ENCODE measurements around the gene FAM107B. TPM values are rescaled to one million over a fixed set of nuclear protein-coding genes. Genes with fewer than 3 reads are reported as not detected.

FAM107B gene
- total RNA-seq, 1 experiment from 2014 or later: 61.6 TPM

DNA sequence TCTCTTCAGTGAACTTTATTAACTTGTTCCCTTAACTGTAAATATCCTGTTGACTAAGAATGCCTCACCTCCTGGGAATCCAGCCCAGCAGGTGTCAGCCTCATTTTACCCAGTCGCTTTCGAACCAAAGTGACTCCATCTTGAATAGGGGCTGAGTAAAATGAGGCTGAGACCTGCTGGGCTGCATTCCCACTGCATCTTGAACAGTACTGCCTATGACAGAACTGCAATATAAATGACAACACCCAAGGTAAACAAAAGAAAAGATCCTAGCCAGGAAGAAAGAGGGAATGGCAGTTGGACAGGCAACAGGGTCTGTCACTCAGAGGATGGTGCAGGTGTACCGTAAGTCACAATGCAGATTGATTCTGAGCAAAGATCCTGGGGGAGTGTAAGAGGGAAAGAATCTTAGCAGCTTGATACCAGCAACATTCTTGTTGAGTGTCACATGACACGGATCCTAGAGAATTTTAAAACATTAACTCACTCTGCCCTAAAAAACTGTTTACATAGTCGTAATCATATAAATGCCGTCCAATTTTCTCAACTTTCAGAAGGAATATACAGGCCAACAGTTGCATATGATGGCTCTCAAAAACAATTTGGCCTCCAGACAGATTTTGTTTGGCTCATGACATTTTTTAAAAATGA is 4.4 kb upstream of the FAM107B start:
- DNase-seq (ENCODE audit: low spot score): no peak
- Histone ChIP-seq H3K4me3 (ENCODE audit: low read depth, low read length, poor library complexity, severe bottlenecking) (no peak overlapping the region), H3K9me3 (ENCODE audit: low read depth, low read length, poor library complexity, severe bottlenecking) (no peaks in the 10 kb centered on the region), H3K36me3 (ENCODE audit: insufficient read depth, low read length, poor library complexity, severe bottlenecking) (no peaks in the 10 kb centered on the region), H3K27ac (ENCODE audit: low read depth, low read length, poor library complexity, severe bottlenecking) (no peak overlapping the region), H3K27me3 (replicated peaks; ENCODE audit: insufficient read depth, low read depth, low read length, poor library complexity) (no peaks in the 10 kb centered on the region), H3K4me1 (ENCODE audit: insufficient read depth, low read length, poor library complexity, severe bottlenecking) (no peaks in the 10 kb centered on the region)
- BruUV-seq (replicated peaks): no TSS peak
- CTCF ChIA-PET: no interaction called here
- POLR2A ChIA-PET (ENCODE audit: low non-redundant PET): no interaction called here
- intact Hi-C loops (cut with micrococcal nuclease; ENCODE audit: unreplicated experiment): no loop called here
- TF ChIP-seq EZH2 (IDR thresholded peaks at IDR 0.05; ENCODE audit: borderline replicate concordance, low read depth, low read length, poor library complexity, severe bottlenecking) (no peak), CTCF (conservative IDR thresholded peaks at IDR 0.05; ENCODE audit: low read depth, low read length) (no peak)

- no peaks in the 10 kb centered on the region for H3K4me1 ChIP-seq (ENCODE audit: insufficient read depth, low read length, poor library complexity, severe bottlenecking)
- peaks cover 3% of the 10 kb centered on the region for H3K27me3 ChIP-seq (replicated peaks; ENCODE audit: insufficient read depth, low read depth, low read length, poor library complexity)
- no peak for DNase-seq (ENCODE audit: low spot score)
- intact Hi-C loops (cut with micrococcal nuclease; ENCODE audit: unreplicated experiment): no loop called here
- ChIA-PET CTCF (no interaction called here), POLR2A (ENCODE audit: low non-redundant PET) (no interaction called here)
- H3K9me3 ChIP-seq (ENCODE audit: low read depth, low read length, poor library complexity, severe bottlenecking): no peaks in the 10 kb centered on the region
- no peak overlapping the region for H3K4me3 ChIP-seq (ENCODE audit: low read depth, low read length, poor library complexity, severe bottlenecking)
- H3K27ac ChIP-seq (ENCODE audit: low read depth, low read length, poor library complexity, severe bottlenecking): no peak overlapping the region
- H3K36me3 ChIP-seq (ENCODE audit: insufficient read depth, low read length, poor library complexity, severe bottlenecking): no peaks in the 10 kb centered on the region
- BruUV-seq (replicated peaks): no TSS peak
- TF ChIP-seq CTCF (conservative IDR thresholded peaks at IDR 0.05; ENCODE audit: low read depth, low read length) (no peak), EZH2 (IDR thresholded peaks at IDR 0.05; ENCODE audit: borderline replicate concordance, low read depth, low read length, poor library complexity, severe bottlenecking) (no peak)
Measured at GRCh38 chr10:14776546-14776945, 1.8 kb upstream of the FAM107B start.

DNA sequence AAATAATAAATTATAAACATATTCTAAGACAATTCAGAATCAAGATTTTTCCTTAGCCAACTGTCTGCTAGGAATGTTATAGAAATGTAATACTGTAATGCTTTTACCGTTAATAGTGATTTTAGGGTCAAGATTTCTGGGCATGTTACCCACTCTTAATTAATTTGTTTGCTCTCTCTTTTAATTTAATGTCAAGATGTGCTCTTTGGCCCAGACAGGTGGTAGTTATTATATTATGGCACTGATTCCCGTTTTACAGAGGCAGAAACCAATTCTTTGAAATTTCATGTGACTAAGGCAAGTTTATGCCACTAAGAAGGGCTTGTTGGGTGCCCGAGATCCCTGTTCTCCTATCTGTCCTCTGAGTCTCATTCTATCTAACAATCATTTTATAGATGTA is 959 bp upstream of the FAM107B start:
- POLR2A ChIA-PET (ENCODE audit: low non-redundant PET): no interaction called here
- Histone ChIP-seq H3K9me3 (ENCODE audit: low read depth, low read length, poor library complexity, severe bottlenecking) (no peaks in the 10 kb centered on the region), H3K27me3 (replicated peaks; ENCODE audit: insufficient read depth, low read depth, low read length, poor library complexity) (peaks cover 3% of the 10 kb centered on the region), H3K27ac (ENCODE audit: low read depth, low read length, poor library complexity, severe bottlenecking) (no peak overlapping the region), H3K36me3 (ENCODE audit: insufficient read depth, low read length, poor library complexity, severe bottlenecking) (no peaks in the 10 kb centered on the region), H3K4me3 (ENCODE audit: low read depth, low read length, poor library complexity, severe bottlenecking) (no peak overlapping the region), H3K4me1 (ENCODE audit: insufficient read depth, low read length, poor library complexity, severe bottlenecking) (no peaks in the 10 kb centered on the region)
- intact Hi-C loops (cut with micrococcal nuclease; ENCODE audit: unreplicated experiment): no loop called here
- CTCF ChIA-PET: no interaction called here
- BruUV-seq (replicated peaks): no TSS peak
- no peak for DNase-seq (ENCODE audit: low spot score)
- TF ChIP-seq CTCF (conservative IDR thresholded peaks at IDR 0.05; ENCODE audit: low read depth, low read length) (no peak), EZH2 (IDR thresholded peaks at IDR 0.05; ENCODE audit: borderline replicate concordance, low read depth, low read length, poor library complexity, severe bottlenecking) (no peak)
